ENCODE measurements around the gene USP35.
"Not testable (repeated sequence)": the region's sequence is repeated elsewhere in the genome, so short reads cannot be mapped to it uniquely, and the experiment has no call there.

USP35 gene

GRCh38 chr11:78217650-78218541, 29.2 kb downstream of the USP35 start:
- no peak for DNase-seq (ENCODE audit: low read depth)

GRCh38 chr11:78218707-78219492, 30.2 kb downstream of the USP35 start:
- DNase-seq (ENCODE audit: low read depth): no peak

- DNase-seq (ENCODE audit: low read depth): no peak
Measured at GRCh38 chr11:78219493-78220217, 30.9 kb downstream of the USP35 start.

GRCh38 chr11:78220218-78221157, 31.8 kb downstream of the USP35 start:
- DNase-seq (ENCODE audit: low read depth): no peak

GRCh38 chr11:78221396-78222315, 32.9 kb downstream of the USP35 start:
- DNase-seq (ENCODE audit: low read depth): no peak

GRCh38 chr11:78222726-78223125, 34.0 kb downstream of the USP35 start:
- not testable (repeated sequence) for DNase-seq (ENCODE audit: low read depth)

- DNase-seq (ENCODE audit: low read depth): no peak
Measured at GRCh38 chr11:78223320-78223954, 34.7 kb downstream of the USP35 start.

GRCh38 chr11:78224506-78224905, 35.8 kb downstream of the USP35 start:
- no peak for DNase-seq (ENCODE audit: low read depth)

GRCh38 chr11:78224906-78225420, 36.2 kb downstream of the USP35 start:
- no peak for DNase-seq (ENCODE audit: low read depth)

GRCh38 chr11:78226684-78227680, 38.3 kb downstream of the USP35 start:
- DNase-seq (ENCODE audit: low read depth): no peak

- DNase-seq (ENCODE audit: low read depth): no peak
Measured at GRCh38 chr11:78227921-78228320, 39.2 kb downstream of the USP35 start.

- no peak for DNase-seq (ENCODE audit: low read depth)
Measured at GRCh38 chr11:78228467-78228866, 39.7 kb downstream of the USP35 start.

GRCh38 chr11:78229106-78229505, 40.4 kb downstream of the USP35 start:
- no peak for DNase-seq (ENCODE audit: low read depth)

GRCh38 chr11:78230161-78230877, 41.6 kb downstream of the USP35 start:
- no peak for DNase-seq (ENCODE audit: low read depth)

GRCh38 chr11:78231962-78232501, 43.3 kb downstream of the USP35 start:
- no peak for DNase-seq (ENCODE audit: low read depth)

- DNase-seq (ENCODE audit: low read depth): not testable (repeated sequence)
Measured at GRCh38 chr11:78233046-78233445, 44.3 kb downstream of the USP35 start.

- no peak for DNase-seq (ENCODE audit: low read depth)
Measured at GRCh38 chr11:78234006-78234405, 45.3 kb downstream of the USP35 start.

Measured in activated T-cell treated with anti-CD3 and anti-CD28 coated beads for 1 hour (primary cell).